ENCODE measurements around the gene CALML3.

Gene CALML3

DNA sequence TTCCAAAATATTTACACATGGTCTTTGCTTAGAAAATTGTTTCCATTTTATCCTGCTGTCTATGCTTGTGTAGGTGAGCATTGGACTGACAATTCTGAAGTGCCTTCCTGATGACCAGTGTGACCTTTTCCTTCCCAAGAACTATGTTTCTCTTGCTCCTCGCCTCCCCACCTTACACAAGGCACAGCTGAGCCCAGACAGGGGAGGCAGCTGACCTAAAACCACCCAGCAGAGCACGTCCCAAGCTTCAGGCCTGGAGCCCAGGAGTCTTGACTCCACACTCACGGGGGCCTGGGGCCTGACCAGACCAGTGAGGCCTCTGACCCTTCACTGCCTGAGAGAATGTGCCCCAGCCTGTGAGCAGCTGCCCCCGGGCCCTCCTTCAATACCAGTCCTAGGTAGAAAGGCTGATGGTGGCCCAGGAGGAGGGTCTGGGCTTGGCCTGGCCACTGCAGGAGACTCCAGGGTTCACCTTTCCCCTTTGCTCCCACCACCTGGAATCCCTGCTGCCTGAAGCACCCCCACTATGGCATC lies 32.4 kb upstream of the CALML3 start:
- DNase-seq = no peak

DNA sequence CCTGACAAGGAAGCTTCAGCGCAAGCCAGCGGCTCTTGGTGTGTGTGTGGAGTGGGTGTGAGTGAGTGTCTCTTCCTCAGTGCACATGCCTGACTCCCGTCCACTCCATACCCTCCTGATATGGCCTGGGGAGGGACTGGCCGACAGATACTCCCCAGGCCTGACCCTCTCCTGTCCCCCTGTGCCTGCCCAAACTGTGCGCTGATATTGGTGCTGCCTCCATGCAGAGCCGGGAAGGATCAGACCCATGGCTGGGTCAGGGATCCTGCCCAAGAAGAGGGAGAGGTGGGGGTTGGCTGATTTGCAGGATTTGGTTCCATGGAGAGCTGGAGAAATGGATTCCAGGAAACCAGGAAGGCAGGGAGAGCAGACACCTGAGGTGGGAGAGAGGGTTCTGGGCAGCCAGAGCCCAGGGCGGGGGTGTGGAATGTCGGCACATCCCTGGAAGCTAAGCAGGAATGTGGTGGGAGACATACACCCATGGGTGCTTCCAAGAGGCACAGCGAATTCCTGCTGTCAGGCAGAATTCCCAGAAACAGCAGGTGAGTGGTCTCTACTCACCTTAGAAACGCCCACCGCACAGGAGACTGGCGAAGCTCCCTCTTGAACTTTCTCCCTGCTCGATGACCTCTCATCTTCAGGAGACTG lies 31.7 kb upstream of the CALML3 start:
- no peak for DNase-seq

DNA sequence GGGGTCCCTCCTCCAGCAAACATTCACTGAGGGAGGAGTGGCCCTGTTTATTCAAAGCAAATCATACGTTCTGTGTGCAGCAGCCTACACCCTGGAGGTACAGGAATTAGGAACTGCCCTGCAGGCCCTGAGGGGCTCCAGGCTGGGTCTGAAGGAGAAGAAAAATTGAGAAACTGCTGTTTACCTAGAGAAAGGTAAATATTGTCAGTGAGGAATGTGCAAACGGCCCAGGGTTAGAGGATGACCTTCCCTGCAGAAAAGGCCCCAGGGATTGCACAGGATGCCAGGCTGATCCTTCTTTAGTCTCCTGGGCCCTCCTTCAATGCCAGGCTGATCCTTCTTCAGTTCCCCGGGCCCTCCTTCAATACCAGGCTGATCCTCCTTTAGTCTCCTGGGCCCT lies 31.1 kb upstream of the CALML3 start:
- no peak for DNase-seq

DNA sequence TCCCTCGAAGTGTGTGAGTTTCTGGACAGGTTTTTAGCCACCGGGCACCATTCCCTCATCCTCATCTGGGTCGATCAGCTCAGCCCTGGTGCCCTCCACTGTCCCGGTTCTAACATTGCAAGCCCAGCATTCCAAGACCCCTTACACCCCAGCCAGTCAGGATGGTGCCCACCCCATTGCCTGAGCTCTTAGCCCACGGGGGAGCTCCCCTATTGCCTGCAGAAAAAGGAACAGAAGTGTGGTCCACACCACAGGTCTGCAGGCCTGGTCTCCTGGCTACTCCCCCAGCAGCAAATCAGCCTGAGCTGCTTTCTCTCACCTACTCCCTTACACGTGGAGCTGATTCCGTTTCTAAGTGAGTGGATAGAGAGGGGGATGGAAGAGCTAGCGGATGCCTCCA lies 30.1 kb upstream of the CALML3 start:
- DNase-seq = no peak

DNA sequence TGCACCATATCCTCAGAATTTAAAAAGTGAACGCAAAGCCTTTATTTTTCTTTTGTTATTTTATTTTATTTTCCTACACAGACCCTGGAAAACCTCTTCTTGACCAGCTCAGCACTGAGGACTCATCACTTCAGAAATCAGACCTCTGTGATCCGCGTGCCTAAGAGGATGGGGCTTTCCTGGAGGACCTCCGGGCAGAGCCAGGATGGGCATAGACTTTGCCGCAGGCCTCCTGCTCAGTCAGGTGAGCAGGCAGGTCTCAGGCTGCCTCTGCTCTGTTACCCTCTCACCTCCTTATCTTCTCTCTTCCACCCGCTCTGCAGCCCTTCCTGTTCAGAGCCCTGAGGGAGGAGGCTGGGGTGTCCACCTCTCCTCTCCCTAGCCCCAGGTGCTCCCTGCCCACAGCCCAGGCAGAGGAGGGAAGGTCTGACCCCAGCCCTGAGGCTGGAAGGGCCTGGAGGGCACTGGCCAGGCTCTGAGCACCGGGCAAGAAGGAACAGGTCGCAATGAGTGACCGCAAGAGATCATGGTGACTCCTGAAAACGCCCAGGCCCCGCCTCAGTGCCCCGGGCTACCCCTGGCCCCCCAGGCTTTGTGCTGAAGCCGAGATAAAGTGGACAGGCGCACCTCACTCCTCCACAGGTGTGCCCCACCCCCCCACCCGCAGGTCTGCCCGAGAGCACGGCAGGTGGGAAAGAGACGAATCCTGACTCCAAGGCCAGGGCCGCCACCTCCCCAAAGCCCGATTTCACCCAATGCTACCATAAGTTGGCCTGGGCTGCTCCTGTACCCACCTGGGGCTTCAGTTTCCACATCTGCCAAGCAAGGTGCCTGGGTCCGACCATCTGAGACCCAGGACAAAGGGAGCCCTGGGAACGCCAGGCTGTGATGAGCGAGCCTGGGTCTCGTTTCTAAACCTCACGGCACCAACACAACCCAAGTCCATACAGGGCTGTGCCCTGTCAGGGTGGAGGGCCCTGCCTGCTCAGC lies 28.2 kb upstream of the CALML3 start:
- DNase-seq = no peak

DNA sequence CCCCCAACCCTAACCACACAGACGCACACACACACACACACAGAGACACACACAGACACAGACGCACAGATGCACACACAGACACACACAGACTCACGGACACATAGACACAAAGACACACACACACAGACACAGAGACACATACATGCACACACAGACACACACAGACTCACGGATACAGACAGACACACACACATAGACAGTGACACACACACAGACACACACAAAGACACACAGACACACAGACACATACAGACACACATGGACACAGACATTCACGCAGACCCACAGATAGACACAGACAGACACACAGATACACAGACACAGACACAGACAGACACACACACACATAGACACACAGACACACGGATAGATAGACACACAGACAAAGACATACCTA lies 27.5 kb upstream of the CALML3 start:
- DNase-seq = no peak

DNA sequence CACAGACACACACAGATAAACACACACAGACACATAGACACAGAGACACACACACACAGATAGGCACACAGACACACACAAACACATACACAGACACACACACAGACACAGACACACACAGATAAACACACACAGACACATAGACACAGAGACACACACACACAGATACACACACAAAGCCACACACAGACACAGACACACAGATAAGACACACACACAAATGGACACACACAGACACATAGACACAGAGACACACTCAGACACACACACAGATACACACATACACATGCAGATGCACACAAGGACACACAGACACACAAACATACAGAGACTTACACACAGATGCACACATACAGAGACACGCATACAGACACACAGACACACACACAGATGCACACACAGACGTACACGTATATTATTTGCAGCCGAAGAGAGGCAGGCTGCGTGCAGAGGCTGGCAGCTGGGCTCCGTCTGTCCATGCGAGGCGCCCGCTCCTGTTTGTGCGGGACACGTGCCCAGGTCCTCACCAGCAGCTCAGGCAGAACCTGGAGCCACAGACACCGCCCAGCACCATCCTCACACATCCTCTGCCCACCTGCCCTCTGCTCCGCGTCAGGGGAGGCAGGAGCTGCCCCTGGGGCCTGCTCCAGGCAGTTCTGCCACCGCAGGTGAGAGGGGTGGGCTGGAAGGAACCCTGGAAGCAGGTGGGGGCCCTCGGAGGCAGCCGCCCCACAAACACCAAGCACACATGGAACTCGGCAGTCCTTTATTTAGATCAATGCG lies 26.6 kb upstream of the CALML3 start:
- no peak for DNase-seq

DNA sequence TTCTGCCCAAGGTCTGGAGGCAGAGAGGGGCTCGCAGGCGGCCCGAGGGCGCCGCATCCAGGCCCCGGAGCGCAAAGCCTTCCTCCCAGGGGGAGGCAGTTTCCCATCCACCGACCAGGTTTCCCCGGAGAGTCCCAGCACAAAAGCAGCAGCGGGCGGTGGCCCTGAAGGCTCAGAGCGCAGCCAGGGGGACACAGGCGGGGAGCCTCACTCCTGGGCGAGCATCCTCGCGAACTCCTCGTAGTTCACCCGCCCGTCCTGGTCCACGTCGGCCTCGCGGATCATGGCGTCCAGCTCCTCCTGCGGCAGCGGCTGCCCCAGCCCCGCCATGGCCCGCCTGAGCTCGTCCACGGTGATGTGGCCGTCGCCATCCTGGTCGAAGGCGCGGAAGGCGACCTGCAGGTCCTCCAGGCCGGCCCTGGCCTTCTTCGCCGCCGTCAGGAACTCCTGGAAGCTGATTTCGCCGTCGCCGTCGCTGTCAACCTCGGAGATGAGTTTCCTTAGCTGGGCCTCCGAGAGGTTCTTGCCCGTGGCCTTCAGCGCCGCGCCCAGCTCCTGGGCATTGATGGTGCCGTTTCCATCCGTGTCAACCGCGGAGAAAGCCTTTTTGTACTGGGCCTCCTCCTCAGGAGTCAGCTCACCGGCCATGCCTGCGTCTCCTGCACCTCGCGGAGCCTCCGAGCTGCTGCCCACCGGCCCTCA lies 25.8 kb upstream of the CALML3 start:
- DNase-seq = no peak

DNA sequence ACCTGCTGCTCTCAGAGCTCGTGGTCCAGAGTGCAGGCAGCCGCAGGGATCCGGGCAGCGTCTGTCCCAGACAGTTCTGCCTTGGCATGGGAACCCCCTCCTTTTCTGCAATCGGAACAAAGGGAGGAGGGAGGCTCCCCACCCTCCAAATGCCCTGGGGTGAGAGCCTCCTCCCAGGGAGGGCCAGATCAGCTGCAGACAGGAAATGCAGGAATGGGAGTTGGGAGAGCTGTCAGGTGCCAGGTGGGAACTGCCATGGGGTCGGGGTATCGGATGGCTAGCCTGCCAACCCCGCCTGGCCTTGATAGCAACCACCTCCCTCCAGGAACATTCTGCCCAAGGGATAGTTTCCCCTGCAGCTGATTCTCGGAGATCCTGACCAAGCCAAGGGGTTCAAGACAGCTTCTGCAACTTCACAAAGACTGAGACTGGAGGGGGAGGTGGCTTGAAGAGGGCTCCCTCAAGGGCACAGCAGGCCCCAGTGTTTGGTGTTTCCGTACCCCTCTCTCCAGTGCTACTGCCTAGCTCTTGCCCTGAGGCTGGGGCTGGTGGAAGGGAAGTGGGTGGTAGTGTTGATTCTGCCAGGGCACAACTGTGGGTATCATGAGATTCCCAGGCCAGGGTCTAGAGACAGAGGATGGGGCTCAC lies 25.1 kb upstream of the CALML3 start, which contains the start of gene CALML5:
Gene CALML5 (minus strand): TSS at position 78 of the 648 bp plus-strand sequence. CDS start 132 bp downstream, outside the sequence.
- no peak for DNase-seq

DNA sequence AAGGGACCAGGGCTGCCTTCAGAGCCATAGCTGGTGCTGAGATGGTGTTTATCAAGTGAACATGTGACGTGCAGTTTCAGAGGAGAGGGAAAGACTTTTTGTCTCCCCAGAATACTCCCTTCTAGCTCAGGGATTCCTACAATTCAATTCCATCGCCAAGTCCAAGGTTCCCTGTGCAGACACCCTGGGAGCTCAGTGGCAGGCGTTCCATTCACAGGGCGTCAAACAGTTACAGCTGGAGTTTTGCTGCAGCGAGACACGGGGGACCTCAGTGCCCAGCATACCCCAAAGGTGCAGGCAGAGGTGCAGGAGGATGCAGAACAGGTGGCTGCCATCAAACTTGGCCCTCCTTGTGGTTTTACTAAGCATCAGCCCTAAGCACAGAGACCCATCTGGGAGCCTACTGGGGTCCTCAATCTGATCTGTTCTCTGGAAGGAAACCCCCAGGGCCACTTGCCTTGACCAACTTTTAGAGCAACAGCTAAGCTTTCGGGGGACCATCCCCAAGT lies 24.5 kb upstream of the CALML3 start:
- no peak for DNase-seq

DNA sequence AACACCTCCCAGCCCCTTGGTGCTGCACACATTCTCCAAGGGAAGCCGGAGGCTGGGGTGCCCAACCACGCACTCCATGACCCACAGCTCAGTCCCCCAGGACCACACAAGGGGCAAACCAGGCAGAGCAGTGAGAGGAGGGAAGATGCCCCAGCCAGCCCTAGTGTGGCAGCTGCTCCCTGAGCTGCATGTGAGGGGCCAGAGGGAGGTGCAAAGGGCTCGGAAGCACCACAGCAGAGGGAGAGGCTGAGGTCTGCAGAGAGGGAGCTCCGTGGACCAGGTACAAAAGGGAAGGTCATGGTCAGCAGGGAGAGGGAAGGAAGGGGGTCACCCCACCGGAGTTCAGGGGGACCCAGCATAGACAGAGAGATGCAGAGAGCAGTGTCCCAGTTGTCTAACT lies 23.9 kb upstream of the CALML3 start:
- DNase-seq = no peak

DNA sequence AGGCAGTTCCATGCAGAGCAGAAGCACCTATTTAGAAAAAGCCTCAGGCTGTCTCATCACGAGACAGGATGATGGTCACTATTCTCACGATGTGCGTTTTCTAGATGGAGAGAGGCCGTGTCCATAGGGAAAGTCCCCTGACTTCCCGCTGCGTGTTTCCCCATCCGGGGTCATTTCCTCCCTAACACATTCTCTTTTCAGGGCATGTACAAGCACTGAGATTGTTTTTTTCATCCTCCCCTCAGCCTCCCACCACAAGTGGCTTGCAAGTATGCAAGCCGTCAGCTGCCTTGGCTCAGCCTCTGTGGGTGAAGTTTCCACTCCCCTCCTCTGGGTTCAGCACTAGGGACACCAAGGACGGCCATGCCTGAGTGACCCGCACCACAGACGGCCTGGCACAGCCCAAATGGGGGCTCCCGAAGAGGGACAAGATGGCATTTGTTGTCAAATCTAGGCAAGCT lies 22.7 kb upstream of the CALML3 start:
- peak; percentile 8 for DNase-seq

DNA sequence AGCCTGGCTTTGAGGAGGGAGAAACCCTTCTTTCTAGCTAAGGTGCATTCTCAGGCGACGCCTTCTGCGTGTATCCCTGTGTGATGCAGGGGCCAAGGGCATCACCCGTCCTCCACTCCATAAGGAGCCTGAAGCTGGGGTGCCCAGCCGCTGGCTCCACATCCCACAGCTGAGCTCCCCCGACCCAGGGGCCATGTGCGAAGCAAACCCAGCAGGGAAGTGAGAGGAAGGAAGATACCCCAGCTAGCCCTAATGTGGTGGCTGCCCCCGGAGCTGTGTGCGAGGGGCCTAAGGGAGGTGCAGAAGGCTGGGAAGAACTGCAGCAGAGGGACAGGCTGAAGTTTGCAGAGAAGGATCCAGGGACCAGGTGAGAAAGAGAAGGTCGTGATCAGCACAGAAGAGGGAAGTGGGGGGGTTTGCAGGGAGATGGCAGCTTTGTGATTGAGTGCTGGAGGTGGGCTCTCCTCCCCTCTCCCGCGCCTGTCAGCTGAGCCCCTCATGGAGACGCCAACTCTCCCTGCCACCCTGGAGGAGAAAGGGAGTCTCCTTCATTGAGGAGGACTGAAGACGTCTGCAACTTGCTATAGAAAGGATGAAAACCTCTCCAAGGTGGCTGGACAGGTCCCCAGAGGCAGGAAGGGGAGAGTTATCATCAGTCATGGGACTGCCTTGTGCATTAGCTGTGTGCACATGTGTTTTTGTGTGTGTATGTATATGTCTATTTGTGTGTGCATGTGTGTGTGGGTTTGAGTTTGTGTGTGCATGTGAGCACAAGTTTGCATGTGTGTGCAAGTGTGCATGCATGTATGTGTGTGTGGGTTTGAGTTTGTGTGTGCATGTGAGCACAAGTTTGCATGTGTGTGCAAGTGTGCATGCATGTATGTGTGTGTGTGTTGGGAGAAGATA lies 21.9 kb upstream of the CALML3 start:
- no peak for DNase-seq

DNA sequence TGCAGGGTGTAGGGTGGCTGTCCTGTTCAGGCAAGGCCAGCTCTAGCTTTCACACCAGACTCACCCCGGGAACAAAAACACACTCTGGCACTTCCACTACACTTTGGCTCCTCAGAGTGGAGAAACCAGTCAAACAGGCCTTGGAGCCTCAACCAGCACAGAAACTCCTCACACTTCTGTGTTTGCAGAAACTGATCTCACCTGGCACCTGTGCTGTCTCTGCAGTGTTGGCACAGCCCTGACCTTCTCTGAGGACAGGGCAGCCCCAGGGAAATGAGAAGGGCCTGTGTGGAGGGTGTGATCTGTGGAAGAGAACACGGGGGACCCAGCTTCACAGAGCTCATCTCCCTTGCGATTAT lies 21.3 kb upstream of the CALML3 start:
- no peak for DNase-seq

DNA sequence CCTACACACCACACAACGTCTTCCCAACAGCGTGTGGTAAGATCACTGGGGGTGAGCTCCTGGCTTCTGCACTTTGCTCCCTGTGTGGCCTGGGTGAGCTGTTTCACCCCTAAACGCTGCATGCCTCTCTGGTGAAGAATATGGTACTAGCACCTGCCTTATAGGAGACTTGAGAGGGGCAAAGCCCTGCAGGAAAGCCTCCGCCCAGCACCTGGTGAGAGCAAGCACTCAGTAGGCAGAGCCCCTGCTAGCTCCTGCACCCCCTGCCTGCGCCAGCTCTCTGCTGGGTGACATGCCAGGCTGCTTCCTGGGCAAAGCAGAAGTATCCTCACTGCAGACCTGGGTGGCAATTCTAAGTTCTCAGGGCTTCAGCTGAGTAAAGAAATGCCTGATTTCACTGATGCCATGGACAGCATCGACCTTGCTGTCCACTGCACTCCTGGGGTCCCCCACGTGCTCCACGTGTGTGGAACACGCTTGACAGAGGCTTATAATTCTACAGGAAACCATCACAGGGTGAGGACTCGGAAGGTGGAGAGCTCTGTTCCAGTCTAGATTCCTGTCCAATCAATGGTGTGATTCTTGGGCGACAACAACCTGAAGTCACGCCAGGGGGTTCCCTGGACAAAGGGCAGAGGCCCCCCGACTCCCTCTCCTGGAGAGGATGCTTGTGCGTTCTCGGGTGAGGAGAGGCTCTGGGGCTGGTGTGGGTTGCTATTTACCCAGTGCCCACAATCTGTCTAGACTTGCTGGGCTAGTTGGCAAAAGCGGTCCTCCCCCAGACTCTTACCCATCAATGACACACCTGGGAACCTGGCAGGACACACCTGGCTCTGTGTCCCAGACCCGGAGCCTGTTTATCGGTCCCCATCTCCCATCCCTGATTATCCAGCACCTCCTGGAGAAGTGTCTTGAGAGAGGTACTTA lies 20.4 kb upstream of the CALML3 start:
- no peak for DNase-seq

DNA sequence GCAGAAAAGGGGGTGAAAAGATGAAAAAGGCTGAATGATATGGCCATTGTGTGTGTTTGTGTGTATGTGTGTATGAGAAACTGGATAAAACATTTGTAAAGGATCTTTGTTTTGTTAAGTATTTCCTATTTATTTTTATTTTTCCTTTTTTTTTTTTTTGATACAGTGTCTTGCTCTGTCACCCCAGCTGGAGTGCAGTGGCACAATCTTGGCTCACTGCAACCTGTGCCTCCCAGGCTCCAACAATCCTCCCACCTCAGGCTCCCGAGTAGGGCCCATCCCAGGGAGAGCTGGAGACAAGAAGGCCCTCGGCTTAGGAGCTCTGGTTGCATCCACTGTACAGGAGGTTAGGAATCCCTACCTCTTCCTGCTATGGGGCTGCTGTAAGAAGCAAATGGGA lies 18.5 kb upstream of the CALML3 start:
- DNase-seq = no peak

DNA sequence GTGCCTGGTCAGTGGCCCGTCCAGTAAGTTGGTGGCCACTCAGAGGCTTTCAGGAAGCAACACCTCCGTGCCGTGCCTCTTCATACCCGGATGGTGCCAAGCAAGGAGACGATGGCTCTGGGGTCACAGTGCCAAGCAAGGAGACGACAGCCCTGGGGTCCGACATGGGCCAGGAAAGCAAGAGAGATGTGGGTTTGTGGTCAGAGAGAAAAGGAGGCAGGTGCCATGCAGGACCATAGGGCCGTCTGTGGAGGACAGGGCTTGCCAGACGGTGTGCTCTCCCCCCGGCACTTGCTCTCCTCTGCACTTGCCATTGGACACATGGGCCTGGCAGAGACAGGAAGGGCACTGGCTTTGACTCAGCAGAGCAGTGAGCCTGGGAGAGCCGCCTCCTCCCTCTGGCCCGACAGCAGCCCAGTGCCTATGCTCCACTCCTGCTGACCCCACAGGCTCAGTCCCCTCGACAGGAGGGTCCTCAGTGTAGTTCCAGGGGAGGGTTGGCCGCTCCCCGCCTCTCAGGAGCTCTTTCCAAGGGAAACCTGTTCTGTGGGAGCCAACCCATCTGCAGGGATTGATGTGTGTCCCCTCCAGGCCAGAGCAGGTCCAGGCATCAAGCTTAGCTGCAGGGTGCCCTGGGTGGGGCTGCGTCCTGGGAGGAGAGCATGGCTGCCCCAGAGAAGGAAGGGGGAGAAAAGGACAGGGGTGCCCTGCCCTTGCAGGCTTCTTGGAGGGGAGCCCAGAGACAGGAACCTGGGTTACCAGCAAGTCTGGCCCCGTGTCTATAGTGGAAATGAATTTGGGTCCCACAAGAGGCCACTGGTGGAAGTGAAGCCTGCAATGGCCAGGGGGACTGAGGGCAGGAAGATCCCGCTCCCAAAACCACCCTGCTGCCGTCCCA lies 17.8 kb upstream of the CALML3 start:
- DNase-seq = no peak

DNA sequence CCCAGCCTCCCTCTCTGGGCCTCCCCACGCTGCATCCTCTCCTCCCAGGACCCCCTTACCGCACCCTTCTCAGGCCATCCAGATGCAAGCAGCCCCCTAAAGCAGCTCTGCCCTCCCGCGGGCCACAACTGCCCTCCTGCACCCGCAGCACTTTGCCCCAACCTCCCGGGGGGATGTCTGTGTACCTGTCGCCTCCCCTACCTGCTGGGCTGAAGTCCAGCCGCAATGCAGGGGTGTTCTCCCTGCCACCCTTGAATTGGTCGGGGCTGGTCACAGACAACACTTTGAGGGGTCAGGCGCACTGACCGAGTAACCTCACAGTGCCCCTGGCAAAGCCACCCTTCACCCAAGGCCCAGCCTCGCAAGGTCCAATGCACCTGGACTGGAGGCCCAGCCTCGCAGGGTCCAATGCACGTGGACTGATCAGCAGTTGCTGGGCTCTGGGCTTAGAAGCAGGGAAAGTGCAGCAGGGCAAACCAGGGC lies 17.1 kb upstream of the CALML3 start:
- no peak for DNase-seq

Measured in inflammatory macrophage treated with lipopolysaccharide for 4 hours (primary cell).